HEK293T (cell line): Measurements from ENCODE around the gene FBXL20.

ENCODE experiments used
- CTCF ChIA-PET: fragments of 350-600 bp; formaldehyde crosslinking; extraction: SDS; loops from one replicate; lab custom pipeline; 2021; ENCODE audit warnings: antibody characterized with exemption, inconsistent platforms; lab: Yijun Ruan, JAX
- POLR2A ChIA-PET: fragments of 350-600 bp; formaldehyde crosslinking; extraction: SDS; loops from one replicate; lab custom pipeline; 2020; ENCODE audit warnings: antibody characterized with exemption, inconsistent platforms; lab: Yijun Ruan, JAX
- DNase-seq: peaks from one replicate; pipeline ENCODE4 v3.0.0; 2012; ENCODE audit warnings: mixed read lengths; ENCODE audit errors: extremely low spot score
- ARNT ChIP-seq: fragments of 450-650 bp; IDR thresholded peaks from 2 replicates; pipeline ENCODE4 v1.6.1; 2017; ENCODE audit warnings: mild to moderate bottlenecking
- BHLHE40 ChIP-seq: fragments of 450-650 bp; IDR thresholded peaks from 2 replicates; pipeline ENCODE4 v1.6.1; 2016; ENCODE audit warnings: mild to moderate bottlenecking, moderate library complexity, borderline replicate concordance
- CTBP1 ChIP-seq: fragments of 450-650 bp; IDR thresholded peaks from 2 replicates; pipeline ENCODE4 v1.6.1; 2016; ENCODE audit warnings: borderline replicate concordance
- ELF4 ChIP-seq: fragments of 450-650 bp; IDR thresholded peaks from 2 replicates; pipeline ENCODE4 v1.6.1; 2017; ENCODE audit warnings: antibody characterized with exemption
- FOXA1 ChIP-seq: fragments of 450-650 bp; IDR thresholded peaks from 2 replicates; pipeline ENCODE4 v1.6.1; 2016; ENCODE audit warnings: mild to moderate bottlenecking
- FOXK2 ChIP-seq: fragments of 450-650 bp; IDR thresholded peaks from 2 replicates; pipeline ENCODE4 v1.6.1; 2016; ENCODE audit warnings: mild to moderate bottlenecking
- FOXM1 ChIP-seq: fragments of 450-650 bp; IDR thresholded peaks from 2 replicates; pipeline ENCODE4 v1.6.1; 2017; ENCODE audit warnings: mild to moderate bottlenecking, borderline replicate concordance
- HDGF ChIP-seq: fragments of 450-650 bp; IDR thresholded peaks from 2 replicates; pipeline ENCODE4 v1.6.1; 2017; ENCODE audit warnings: antibody characterized with exemption, borderline replicate concordance
- L3MBTL2 ChIP-seq: fragments of 450-650 bp; conservative IDR thresholded peaks from 2 replicates; pipeline ENCODE4 v1.6.1; 2016; ENCODE audit warnings: mild to moderate bottlenecking
- LEF1 ChIP-seq: fragments of 450-650 bp; IDR thresholded peaks from 2 replicates; pipeline ENCODE4 v1.6.1; 2017; ENCODE audit warnings: mild to moderate bottlenecking, borderline replicate concordance
- NFRKB ChIP-seq: fragments of 450-650 bp; IDR thresholded peaks from 2 replicates; pipeline ENCODE4 v1.6.1; 2016; ENCODE audit warnings: mild to moderate bottlenecking, moderate library complexity
- PKNOX1 ChIP-seq: fragments of 450-650 bp; IDR thresholded peaks from 2 replicates; pipeline ENCODE4 v1.6.1; 2016
- SP1 ChIP-seq: fragments of 450-650 bp; IDR thresholded peaks from 2 replicates; pipeline ENCODE4 v1.6.1; 2017
- SUZ12 ChIP-seq: fragments of 450-650 bp; IDR thresholded peaks from 2 replicates; pipeline ENCODE4 v1.6.1; 2016; ENCODE audit warnings: mild to moderate bottlenecking
- TARDBP ChIP-seq: fragments of 450-650 bp; IDR thresholded peaks from 2 replicates; pipeline ENCODE4 v1.6.1; 2016
- ZNF384 ChIP-seq: fragments of 450-650 bp; IDR thresholded peaks from 2 replicates; pipeline ENCODE4 v1.6.1; 2016

The FBXL20 gene

GRCh38 chr17:39429600-39429999 lies 28.2 kb upstream of the FBXL20 start:
- DNase-seq: no peak
- ChIA-PET CTCF (no interaction called here), POLR2A (no interaction called here)
- no peak for TF ChIP-seq SUZ12
- TF ChIP-seq FOXA1: no peak
- no peak for TF ChIP-seq BHLHE40
- no peak for TF ChIP-seq FOXM1
- TF ChIP-seq SP1: no peak
- no peak for TF ChIP-seq FOXK2
- TF ChIP-seq ARNT: no peak
- TF ChIP-seq HDGF: no peak
- TF ChIP-seq ZNF384: no peak
- no peak for TF ChIP-seq LEF1
- no peak for TF ChIP-seq ELF4
- no peak for TF ChIP-seq CTBP1
- TF ChIP-seq TARDBP: no peak

DNA sequence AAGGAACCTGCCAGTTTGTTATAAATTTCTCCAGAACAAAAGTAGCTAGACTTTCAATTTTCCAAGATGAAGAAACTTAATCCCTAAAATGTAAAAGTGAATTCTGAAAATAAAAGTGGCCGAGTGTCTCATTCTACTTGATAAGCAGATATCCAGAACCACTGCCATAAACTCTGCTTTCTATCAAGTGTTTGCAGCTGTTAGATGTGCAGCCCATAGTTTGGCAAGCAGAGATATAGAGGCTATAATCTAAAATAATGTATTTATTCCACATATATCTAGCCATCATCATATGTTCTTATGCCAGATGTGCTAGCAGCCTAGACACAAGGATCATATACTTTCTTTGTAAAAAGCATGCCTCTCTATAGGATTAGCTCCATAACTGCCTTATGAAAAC lies 14.7 kb upstream of the FBXL20 start:
- CTCF ChIA-PET: no interaction called here

DNA sequence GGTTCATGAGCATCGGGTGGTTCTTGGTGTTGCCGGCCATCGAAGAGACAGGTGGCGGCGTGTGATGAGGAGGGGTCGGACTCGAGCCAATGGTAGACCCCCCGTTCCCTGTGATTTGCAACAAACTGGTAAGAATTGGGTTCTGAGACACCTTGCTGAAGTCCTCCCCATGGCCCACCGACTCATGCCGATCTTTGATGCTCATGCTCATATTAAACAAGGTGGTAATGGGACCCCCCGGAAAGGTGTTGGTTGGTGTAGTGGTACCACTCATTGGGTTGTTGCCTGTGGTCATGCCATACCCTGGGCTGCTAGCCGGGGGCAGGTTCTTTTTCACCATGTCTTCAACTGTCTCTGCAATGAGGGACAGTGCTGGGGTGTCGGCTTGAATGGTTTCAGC lies 8.9 kb upstream of the FBXL20 start:
- POLR2A ChIA-PET: no interaction called here
- no peak for DNase-seq
- TF ChIP-seq FOXM1: no peak
- no peak for TF ChIP-seq FOXK2
- TF ChIP-seq HDGF: no peak
- no peak for TF ChIP-seq SP1
- TF ChIP-seq SUZ12: no peak
- no peak for TF ChIP-seq L3MBTL2
- TF ChIP-seq ZNF384: no peak
- no peak for TF ChIP-seq NFRKB
- no peak for TF ChIP-seq ARNT
- no peak for TF ChIP-seq PKNOX1
- CTCF ChIA-PET: no interaction called here

More for the DNA sequence above, 14.7 kb upstream of the FBXL20 start:
- POLR2A ChIA-PET: no interaction called here
- TF ChIP-seq L3MBTL2 (no peak), LEF1 (no peak), FOXK2 (no peak)
- DNase-seq: no peak

- no peak for DNase-seq
- no peak for TF ChIP-seq SP1
- TF ChIP-seq ELF4: no peak
- TF ChIP-seq LEF1: no peak
- no peak for TF ChIP-seq L3MBTL2
- TF ChIP-seq HDGF: no peak
- TF ChIP-seq BHLHE40: no peak
- no peak for TF ChIP-seq ZNF384
- TF ChIP-seq CTBP1: no peak
- TF ChIP-seq FOXM1: no peak
- TF ChIP-seq PKNOX1: no peak
- TF ChIP-seq FOXK2: no peak
- TF ChIP-seq FOXA1: no peak
- TF ChIP-seq NFRKB: no peak
- no peak for TF ChIP-seq TARDBP
- no peak for TF ChIP-seq ARNT
- no peak for TF ChIP-seq SUZ12
- POLR2A ChIA-PET: no interaction called here
- CTCF ChIA-PET: no interaction called here
These were observed 6.9 kb upstream of the FBXL20 start for GRCh38 chr17:39408360-39408759.

DNA sequence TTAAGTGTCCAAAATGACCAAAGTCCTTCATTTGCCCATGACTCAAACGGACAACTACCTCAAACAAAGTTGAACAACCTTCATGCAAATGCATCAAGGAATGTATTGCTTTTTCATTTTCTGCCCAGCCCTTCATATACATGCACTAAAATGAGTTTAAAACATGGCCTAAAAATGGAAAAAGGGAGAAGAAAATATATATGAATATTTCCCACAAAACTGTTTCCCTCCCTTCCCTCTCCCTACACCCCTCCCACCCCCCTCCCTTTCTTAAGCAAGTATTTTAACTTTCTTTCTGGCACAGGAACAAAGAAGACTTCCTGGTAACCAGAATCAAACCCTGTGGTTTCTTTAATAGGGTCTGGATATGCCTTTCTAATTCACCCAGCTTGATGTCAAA lies 5.5 kb upstream of the FBXL20 start:
- no peak for TF ChIP-seq BHLHE40
- TF ChIP-seq ARNT: no peak
- no peak for TF ChIP-seq CTBP1
- TF ChIP-seq ZNF384: no peak
- TF ChIP-seq FOXA1: no peak
- no peak for TF ChIP-seq LEF1
- no peak for TF ChIP-seq L3MBTL2
- TF ChIP-seq PKNOX1: no peak
- TF ChIP-seq HDGF: no peak
- no peak for TF ChIP-seq FOXK2
- no peak for TF ChIP-seq NFRKB
- TF ChIP-seq TARDBP: no peak
- TF ChIP-seq FOXM1: no peak
- no peak for TF ChIP-seq SUZ12
- no peak for TF ChIP-seq ELF4
- no peak for TF ChIP-seq SP1
- CTCF ChIA-PET: no interaction called here
- POLR2A ChIA-PET: no interaction called here
- DNase-seq: no peak

DNA sequence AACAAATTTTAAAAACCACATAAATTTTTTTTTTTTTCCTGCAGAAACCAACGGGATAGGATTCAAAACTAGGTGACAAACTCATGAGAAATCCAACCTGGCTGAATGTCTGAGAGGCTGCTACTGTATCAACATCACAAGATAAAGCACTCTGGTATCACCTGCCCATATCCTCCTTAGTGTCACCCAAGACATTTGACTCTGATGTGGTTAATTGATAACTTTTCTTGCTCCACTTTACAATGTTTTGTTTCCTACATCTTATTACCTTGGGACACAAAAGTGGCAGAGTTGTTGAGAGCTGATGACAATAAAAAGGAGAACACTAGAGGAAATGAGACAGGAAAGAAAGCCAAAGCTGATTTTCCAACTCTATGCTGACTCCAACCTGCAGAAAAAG lies 4.0 kb upstream of the FBXL20 start:
- no peak for DNase-seq
- ChIA-PET CTCF (no interaction called here), POLR2A (no interaction called here)
- TF ChIP-seq NFRKB: no peak
- TF ChIP-seq FOXA1: no peak
- no peak for TF ChIP-seq L3MBTL2
- TF ChIP-seq ARNT: no peak
- no peak for TF ChIP-seq CTBP1
- TF ChIP-seq HDGF: no peak
- TF ChIP-seq FOXK2: no peak
- TF ChIP-seq BHLHE40: no peak
- no peak for TF ChIP-seq TARDBP
